ENCODE results near the gene KCNH1.

DNA sequence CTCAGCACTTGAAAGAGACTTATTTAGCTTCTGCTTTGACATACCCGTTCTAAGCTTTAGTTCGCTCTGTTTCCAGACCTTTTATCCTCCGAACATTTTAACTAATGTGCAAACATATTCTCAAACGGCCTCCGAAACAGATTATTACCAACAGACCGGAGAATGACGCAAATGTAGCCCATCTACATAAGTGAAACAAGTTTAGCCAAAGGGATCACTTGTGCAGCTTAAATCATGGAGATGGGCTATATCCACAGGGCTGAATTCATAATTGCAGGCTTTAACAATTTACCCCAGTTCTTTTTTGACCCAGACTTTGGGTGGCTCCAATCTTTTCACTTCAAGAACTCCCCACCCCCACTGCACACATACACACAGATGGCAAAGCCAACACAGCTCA, 119.7 kb downstream of the KCNH1 start:
- TF ChIP-seq CTCF (IDR thresholded peaks at IDR 0.05 in 4 of 5, conservative IDR thresholded peaks at IDR 0.05 in 1 of 5) (no peak), POLR2A (IDR thresholded peaks at IDR 0.05) (no peak)
